Kidney (tissue), 14 donors: ENCODE data around the gene TJP1. TPM values are rescaled to one million over a fixed set of nuclear protein-coding genes. Genes with fewer than 3 reads are reported as not detected.
A peak's percentile ranks its signal among the peaks of the same experiment; 100 is the strongest.

Experiments
- DNase-seq, 5 donors: peaks; one replicate each; pipeline ENCODE4 v3.0.0-alpha.2; 2013 to 2020
- FAIRE-seq: peaks from 2 replicates; lab custom pipeline; 2012; peaks lifted over from hg19 to GRCh38; lab: Jason Lieb, UNC
- H3K27ac ChIP-seq, 2 donors: one replicate each; pipeline ENCODE4 v1.7.0; 2013; ENCODE audit warnings: low read depth in 2 of 2, low read length in 2 of 2, inconsistent platforms in 1 of 2
- H3K27me3 ChIP-seq: one replicate; pipeline ENCODE4 v1.7.1; 2013; ENCODE audit warnings: low read length, inconsistent platforms; ENCODE audit not compliant: control insufficient read depth, insufficient read depth
- H3K36me3 ChIP-seq, 3 donors: one replicate each; pipeline versions ENCODE4 v1.7.0 to v1.7.1; 2013; ENCODE audit warnings: low read length in 3 of 3, control low read depth in 1 of 3, inconsistent platforms in 1 of 3; ENCODE audit not compliant: insufficient read depth in 3 of 3, control insufficient read depth in 2 of 3
- H3K4me1 ChIP-seq, 3 donors: one replicate each; pipeline versions ENCODE4 v1.7.0 to v1.7.1; 2013; ENCODE audit warnings: low read length in 3 of 3, inconsistent platforms in 1 of 3, low read depth in 1 of 3; ENCODE audit not compliant: control insufficient read depth in 2 of 3, insufficient read depth in 2 of 3
- H3K4me3 ChIP-seq, 3 donors: one replicate each; pipeline versions ENCODE4 v1.7.0 to v1.8.1; 2013; ENCODE audit warnings: low read length in 3 of 3, control low read depth in 1 of 3, inconsistent platforms in 1 of 3
- H3K9ac ChIP-seq, 3 donors: one replicate each; pipeline versions ENCODE4 v1.7.0 to v1.7.1; 2013; ENCODE audit warnings: low read length in 3 of 3, control low read depth in 1 of 3, inconsistent platforms in 1 of 3
- H3K9me3 ChIP-seq, 3 donors: one replicate each; pipeline versions ENCODE4 v1.7.0 to v1.7.1; 2013; ENCODE audit warnings: low read length in 3 of 3, control low read depth in 1 of 3, inconsistent platforms in 1 of 3; ENCODE audit not compliant: control insufficient read depth in 2 of 3, insufficient read depth in 1 of 3
- CTCF ChIP-seq: IDR thresholded peaks from 3 replicates; pipeline ENCODE4 v1.5.1; 2012; ENCODE audit warnings: mild to moderate bottlenecking, moderate library complexity, borderline replicate concordance; ENCODE audit not compliant: insufficient read depth; ENCODE audit errors: extremely low read depth
- intact Hi-C: fragments of 100-400 bp; cut with DNase I; formaldehyde crosslinking; loops from one replicate; pipeline ENCODE4 v1.11.1; 2022
- polyA plus RNA-seq: library from polyadenylated mRNA; stranded (reverse); fragments of 350-450 nt; fragmentation: Illumina TruSeq; extraction: RNeasy Lipid Tissue Mini Kit (QIAGEN cat#74804); gene quantifications from one replicate; pipeline ENCODE4 v1.2.3, GENCODE V29; 2014; ENCODE audit warnings: low read depth, low replicate concordance; ENCODE audit not compliant: insufficient read depth
- total RNA-seq: library from RNA; stranded (reverse); fragmentation: NEBNext Ultra II Directional; extraction: Animal tissue kit (Norgen Biotek cat#: 25700); gene quantifications from one replicate; pipeline ENCODE4 v1.2.1, GENCODE V29; 2021
- donor health status: control.
- donor health status: control.
- donor health status: control.
- donor health status: control.
- donor health status: control.
- donor health status: DM: yes; HTN: yes; CAD: no.
- donor health status: Normal renal cell carcinoma (clear cell type).

The TJP1 gene
- total and polyA plus RNA-seq, 2 donors from 2014 or later = 17.7 to 121 TPM

GRCh38 chr15:29704950-29705597 lies 117.2 kb downstream of the TJP1 start:
- no peak overlapping the region for H3K4me3 ChIP-seq
- H3K27me3 ChIP-seq = no peaks in the 10 kb centered on the region
- H3K4me1 ChIP-seq = no peaks in the 10 kb centered on the region
- FAIRE-seq (no peak), DNase-seq (no peak)
- H3K36me3 ChIP-seq = peaks cover 10 to 46% (median 40%) of the 10 kb centered on the region in 3 donors
- no peaks in the 10 kb centered on the region for H3K9me3 ChIP-seq
- H3K9ac ChIP-seq = no peak overlapping the region
- no peak overlapping the region for H3K27ac ChIP-seq
- intact Hi-C loops = no loop called here
- no peak for TF ChIP-seq CTCF

- TF ChIP-seq CTCF = no peak
- no peak for FAIRE-seq
- Histone ChIP-seq H3K9ac (no peak overlapping the region), H3K4me3 (no peak overlapping the region), H3K36me3 (peaks cover 6 to 36% (median 25%) of the 10 kb centered on the region in 3 donors), H3K4me1 (no peaks in the 10 kb centered on the region), H3K27me3 (no peaks in the 10 kb centered on the region), H3K27ac (no peak overlapping the region), H3K9me3 (no peaks in the 10 kb centered on the region)
- intact Hi-C loops = no loop called here
- DNase-seq = no peak
Observed at GRCh38 chr15:29701151-29701550, 121.1 kb downstream of the TJP1 start.

GRCh38 chr15:29700296-29700695 lies 122.0 kb downstream of the TJP1 start:
- FAIRE-seq = no peak
- Histone ChIP-seq H3K4me1 (no peaks in the 10 kb centered on the region), H3K4me3 (no peak overlapping the region), H3K9ac (no peak overlapping the region), H3K36me3 (peaks cover 4 to 32% (median 23%) of the 10 kb centered on the region in 3 donors), H3K9me3 (no peaks in the 10 kb centered on the region), H3K27ac (no peak overlapping the region), H3K27me3 (no peaks in the 10 kb centered on the region)
- no peak for TF ChIP-seq CTCF
- no peak for DNase-seq
- intact Hi-C loops = no loop called here

- Histone ChIP-seq H3K4me1 (no peaks in the 10 kb centered on the region), H3K27me3 (no peaks in the 10 kb centered on the region), H3K4me3 (no peak overlapping the region), H3K36me3 (peaks cover 4 to 27% (median 18%) of the 10 kb centered on the region in 3 donors), H3K27ac (no peak overlapping the region), H3K9ac (no peak overlapping the region), H3K9me3 (no peaks in the 10 kb centered on the region)
- FAIRE-seq (no peak), DNase-seq (peak in 1 of 5 donors; percentile 35)
- intact Hi-C loops = no loop called here
- no peak for TF ChIP-seq CTCF
Observed at GRCh38 chr15:29699791-29700190, 122.5 kb downstream of the TJP1 start.
